SK-N-SH treated with all-trans-retinoic acid at 6 μM for 48 hours (cell line): ENCODE measurements around the gene PITRM1.
"Not testable (repeated sequence)": the region's sequence is repeated elsewhere in the genome, so short reads cannot be mapped to it uniquely, and the experiment has no call there.

Source experiments
- ATAC-seq: fragments of 200-7000 bp; cut with Tn5 transposase; 3 replicates; pipeline ENCODE4 v1.9.1; 2020; ENCODE audit warnings: mild to moderate bottlenecking, moderate library complexity
- ARNTL ChIP-seq: fragments of 450-650 bp; formaldehyde crosslinking; IDR thresholded peaks from 2 replicates; pipeline ENCODE4 v1.5.0; 2020; ENCODE audit warnings: low read depth, mild to moderate bottlenecking, moderate library complexity, borderline replicate concordance
- BACH2 ChIP-seq: fragments of 250-450 bp; sonication (Bioruptor Pico); IDR thresholded peaks from 2 replicates; pipeline ENCODE4 v1.9.0; 2021; ENCODE audit warnings: mild to moderate bottlenecking, borderline replicate concordance
- CREB5 ChIP-seq: fragments of 250-450 bp; sonication (Bioruptor Pico); IDR thresholded peaks from 2 replicates; pipeline ENCODE4 v1.5.1; 2020; ENCODE audit warnings: low read depth, mild to moderate bottlenecking, moderate library complexity
- CSDC2 ChIP-seq: fragments of 250-450 bp; sonication (Bioruptor Pico); IDR thresholded peaks from 2 replicates; pipeline ENCODE4 v1.5.0; 2020; ENCODE audit warnings: mild to moderate bottlenecking, moderate library complexity
- CSRNP3 ChIP-seq: fragments of 250-450 bp; sonication (Bioruptor Pico); IDR thresholded peaks from 2 replicates; pipeline ENCODE4 v1.5.1; 2021; ENCODE audit warnings: mild to moderate bottlenecking, moderate library complexity
- ESRRG ChIP-seq: fragments of 250-450 bp; sonication (Bioruptor Pico); IDR thresholded peaks from 2 replicates; pipeline ENCODE4 v1.6.1; 2021; ENCODE audit warnings: mild to moderate bottlenecking
- GLIS3 ChIP-seq: fragments of 250-450 bp; sonication (Bioruptor Pico); IDR thresholded peaks from 2 replicates; pipeline ENCODE4 v1.5.0; 2020; ENCODE audit warnings: mild to moderate bottlenecking, moderate library complexity
- ISL1 ChIP-seq: fragments of 250-450 bp; sonication (Bioruptor Pico); IDR thresholded peaks from 2 replicates; pipeline ENCODE4 v2.1.2; 2022; ENCODE audit warnings: mild to moderate bottlenecking, moderate library complexity
- OSR1 ChIP-seq: fragments of 250-450 bp; sonication (Bioruptor Pico); IDR thresholded peaks from 2 replicates; pipeline ENCODE4 v1.8.0; 2022; ENCODE audit warnings: moderate library complexity, mild to moderate bottlenecking, inconsistent platforms
- PATZ1 ChIP-seq: fragments of 250-450 bp; sonication (Bioruptor Pico); IDR thresholded peaks from 2 replicates; pipeline ENCODE4 v1.8.0; 2020; ENCODE audit warnings: mild to moderate bottlenecking, moderate library complexity, borderline replicate concordance
- POU6F1 ChIP-seq: fragments of 250-450 bp; sonication (Bioruptor Pico); IDR thresholded peaks from 2 replicates; pipeline ENCODE4 v1.8.0; 2021; ENCODE audit warnings: low read depth, mild to moderate bottlenecking, moderate library complexity, borderline replicate concordance
- PPARA ChIP-seq: fragments of 250-450 bp; sonication (Bioruptor Pico); IDR thresholded peaks from 2 replicates; pipeline ENCODE4 v1.5.0; 2020; ENCODE audit warnings: mild to moderate bottlenecking, borderline replicate concordance
- RARB ChIP-seq: fragments of 250-450 bp; sonication (Bioruptor Pico); IDR thresholded peaks from 2 replicates; pipeline ENCODE4 v1.8.0; 2021; ENCODE audit warnings: mild to moderate bottlenecking, moderate library complexity
- SNAI2 ChIP-seq: fragments of 250-450 bp; sonication (Bioruptor Pico); IDR thresholded peaks from 2 replicates; pipeline ENCODE4 v1.5.0; 2020; ENCODE audit warnings: mild to moderate bottlenecking, moderate library complexity
- TCF4 ChIP-seq: fragments of 250-450 bp; sonication (Bioruptor Pico); IDR thresholded peaks from 2 replicates; pipeline ENCODE4 v1.8.0; 2021; ENCODE audit warnings: mild to moderate bottlenecking, moderate library complexity, borderline replicate concordance
- TOX ChIP-seq: fragments of 250-450 bp; sonication (Bioruptor Pico); IDR thresholded peaks from 2 replicates; pipeline ENCODE4 v1.8.0; 2021; ENCODE audit warnings: mild to moderate bottlenecking, moderate library complexity, borderline replicate concordance
- ZC3H10 ChIP-seq: fragments of 250-450 bp; sonication (Bioruptor Pico); IDR thresholded peaks from 2 replicates; pipeline ENCODE4 v1.5.1; 2021; ENCODE audit warnings: mild to moderate bottlenecking, moderate library complexity
- ZFP3 ChIP-seq: fragments of 250-450 bp; sonication (Bioruptor Pico); IDR thresholded peaks from 2 replicates; pipeline ENCODE4 v1.5.0; 2020; ENCODE audit warnings: mild to moderate bottlenecking, moderate library complexity
- ZFP30 ChIP-seq: fragments of 450-650 bp; formaldehyde crosslinking; IDR thresholded peaks from 2 replicates; pipeline ENCODE4 v1.5.0; 2022; ENCODE audit warnings: mild to moderate bottlenecking, moderate library complexity
- ZNF565 ChIP-seq: fragments of 450-650 bp; formaldehyde crosslinking; conservative IDR thresholded peaks from 2 replicates; pipeline ENCODE4 v1.5.0; 2020; ENCODE audit warnings: low read depth, mild to moderate bottlenecking, moderate library complexity
- ZNF70 ChIP-seq: fragments of 450-650 bp; formaldehyde crosslinking; IDR thresholded peaks from 2 replicates; pipeline ENCODE4 v1.5.0; 2020; ENCODE audit warnings: mild to moderate bottlenecking, moderate library complexity
- ZNF8 ChIP-seq: fragments of 450-650 bp; formaldehyde crosslinking; IDR thresholded peaks from 2 replicates; pipeline ENCODE4 v1.5.0; 2020; ENCODE audit warnings: mild to moderate bottlenecking, moderate library complexity
- TF ChIP-seq, protein P1 (sequence below): fragments of 250-450 bp; sonication (Bioruptor Pico); IDR thresholded peaks from 2 replicates; pipeline ENCODE4 v1.5.0; 2020; ENCODE audit warnings: mild to moderate bottlenecking, moderate library complexity

Gene PITRM1

DNA sequence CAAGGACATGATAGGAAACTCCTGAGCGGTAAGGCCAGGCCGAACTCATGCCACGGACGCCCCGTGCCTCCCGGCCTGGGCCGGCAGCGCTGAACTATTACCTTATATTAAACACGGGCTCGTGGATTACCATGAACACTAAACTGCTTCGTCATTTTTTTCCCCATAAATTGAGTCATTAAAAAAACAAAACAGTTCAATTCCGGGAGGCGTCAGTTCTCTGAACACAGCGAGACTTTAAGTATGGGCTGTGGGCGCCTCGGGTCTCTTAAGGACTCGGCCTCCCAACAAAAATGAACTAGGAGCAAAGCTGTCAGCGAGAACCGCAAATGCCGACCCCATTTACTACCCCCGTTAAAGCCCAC is 519 bp downstream of the PITRM1 start:
- no peak for TF ChIP-seq RARB (CRISPR knock-in tag)
- TF ChIP-seq ZNF565 (CRISPR knock-in tag) = no peak
- no peak for TF ChIP-seq CSDC2 (CRISPR knock-in tag)
- no peak for TF ChIP-seq GLIS3
- no peak for TF ChIP-seq ISL1 (CRISPR knock-in tag)
- peak; percentile 12 for ATAC-seq

DNA sequence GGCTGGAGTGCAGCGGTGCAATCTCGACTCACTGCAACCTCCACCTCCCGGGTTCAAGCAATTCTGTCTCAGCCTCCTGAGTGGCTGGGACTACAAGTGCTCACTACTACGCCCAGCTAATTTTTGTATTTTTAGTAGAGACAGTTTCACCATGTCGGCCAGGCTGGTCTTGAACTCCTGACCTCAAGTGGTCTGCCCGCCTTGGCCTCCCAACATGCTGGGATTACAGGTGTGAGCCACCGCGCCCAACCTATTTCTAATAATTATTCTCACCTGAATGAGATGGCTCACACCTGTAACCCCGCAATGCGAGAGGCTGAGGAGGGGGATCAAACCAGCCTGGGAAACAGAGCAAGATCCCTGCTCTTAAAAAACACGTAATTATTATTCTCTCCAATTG is 1.1 kb downstream of the PITRM1 start:
- not testable (repeated sequence) for ATAC-seq

- TF ChIP-seq ZFP30 (CRISPR knock-in tag) (no peak), CSRNP3 (no peak), ZNF565 (CRISPR knock-in tag) (no peak), ZC3H10 (CRISPR knock-in tag) (no peak), TOX (CRISPR knock-in tag) (no peak), ARNTL (CRISPR knock-in tag) (no peak), TCF4 (CRISPR knock-in tag) (no peak), ZNF8 (CRISPR knock-in tag) (no peak), ZNF70 (CRISPR knock-in tag) (no peak), BACH2 (no peak), RARB (CRISPR knock-in tag) (no peak), PPARA (CRISPR knock-in tag) (no peak), CREB5 (CRISPR knock-in tag) (no peak), ESRRG (CRISPR knock-in tag) (no peak), POU6F1 (CRISPR knock-in tag) (no peak), OSR1 (no peak), SNAI2 (CRISPR knock-in tag) (no peak)
- TF ChIP-seq, protein P1, sequence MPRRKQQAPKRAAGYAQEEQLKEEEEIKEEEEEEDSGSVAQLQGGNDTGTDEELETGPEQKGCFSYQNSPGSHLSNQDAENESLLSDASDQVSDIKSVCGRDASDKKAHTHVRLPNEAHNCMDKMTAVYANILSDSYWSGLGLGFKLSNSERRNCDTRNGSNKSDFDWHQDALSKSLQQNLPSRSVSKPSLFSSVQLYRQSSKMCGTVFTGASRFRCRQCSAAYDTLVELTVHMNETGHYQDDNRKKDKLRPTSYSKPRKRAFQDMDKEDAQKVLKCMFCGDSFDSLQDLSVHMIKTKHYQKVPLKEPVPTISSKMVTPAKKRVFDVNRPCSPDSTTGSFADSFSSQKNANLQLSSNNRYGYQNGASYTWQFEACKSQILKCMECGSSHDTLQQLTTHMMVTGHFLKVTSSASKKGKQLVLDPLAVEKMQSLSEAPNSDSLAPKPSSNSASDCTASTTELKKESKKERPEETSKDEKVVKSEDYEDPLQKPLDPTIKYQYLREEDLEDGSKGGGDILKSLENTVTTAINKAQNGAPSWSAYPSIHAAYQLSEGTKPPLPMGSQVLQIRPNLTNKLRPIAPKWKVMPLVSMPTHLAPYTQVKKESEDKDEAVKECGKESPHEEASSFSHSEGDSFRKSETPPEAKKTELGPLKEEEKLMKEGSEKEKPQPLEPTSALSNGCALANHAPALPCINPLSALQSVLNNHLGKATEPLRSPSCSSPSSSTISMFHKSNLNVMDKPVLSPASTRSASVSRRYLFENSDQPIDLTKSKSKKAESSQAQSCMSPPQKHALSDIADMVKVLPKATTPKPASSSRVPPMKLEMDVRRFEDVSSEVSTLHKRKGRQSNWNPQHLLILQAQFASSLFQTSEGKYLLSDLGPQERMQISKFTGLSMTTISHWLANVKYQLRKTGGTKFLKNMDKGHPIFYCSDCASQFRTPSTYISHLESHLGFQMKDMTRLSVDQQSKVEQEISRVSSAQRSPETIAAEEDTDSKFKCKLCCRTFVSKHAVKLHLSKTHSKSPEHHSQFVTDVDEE (CRISPR knock-in tag) = no peak
- ATAC-seq = no peak
These were observed 2.9 kb downstream of the PITRM1 start for GRCh38 chr10:3169673-3170072.

DNA sequence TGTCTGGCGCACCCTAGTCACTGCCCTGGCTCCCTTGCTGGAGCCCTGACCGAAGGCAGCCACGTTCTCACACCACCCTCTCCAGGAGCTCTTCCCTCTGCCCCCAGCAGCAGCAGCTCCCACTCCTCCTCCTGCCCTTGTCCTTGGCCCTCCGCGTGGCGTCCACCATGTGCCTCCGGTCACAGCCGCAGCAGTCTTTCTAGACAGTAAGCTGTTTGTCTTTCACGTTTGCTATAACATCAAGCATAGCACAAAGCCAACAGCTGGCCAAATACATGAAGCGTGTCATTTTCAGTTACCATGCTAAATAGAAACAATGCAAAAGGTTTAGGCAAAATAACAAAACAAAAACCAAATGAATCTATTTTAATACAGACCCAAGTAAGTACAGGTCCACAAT is 3.3 kb downstream of the PITRM1 start:
- TF ChIP-seq ZNF70 (CRISPR knock-in tag) (no peak), TOX (CRISPR knock-in tag) (no peak), PATZ1 (CRISPR knock-in tag) (no peak), RARB (CRISPR knock-in tag) (no peak), CREB5 (CRISPR knock-in tag) (no peak), ZFP30 (CRISPR knock-in tag) (no peak), ZNF565 (CRISPR knock-in tag) (no peak), ZFP3 (CRISPR knock-in tag) (no peak), OSR1 (no peak), ARNTL (CRISPR knock-in tag) (no peak), CSRNP3 (no peak), BACH2 (no peak), ESRRG (CRISPR knock-in tag) (no peak)
- ATAC-seq = no peak
